Brain microvascular endothelial cell (primary cell): ENCODE measurements around the gene SH3GL3.

Experiments used
- DNase-seq: peaks from one replicate; pipeline ENCODE4 v3.0.0-alpha.2; 2020
- H3K27ac ChIP-seq: fragments of 250-450 bp; sonication (Bioruptor Pico); 2 replicates; pipeline ENCODE4 v1.5.1; 2020; ENCODE audit warnings: mild to moderate bottlenecking, moderate library complexity
- H3K27me3 ChIP-seq: fragments of 250-450 bp; sonication (Bioruptor Pico); replicated peaks from 2 replicates; pipeline ENCODE4 v1.5.1; 2020; ENCODE audit warnings: mild to moderate bottlenecking
- H3K36me3 ChIP-seq: fragments of 250-450 bp; sonication (Bioruptor Pico); replicated peaks from 2 replicates; pipeline ENCODE4 v1.5.1; 2020; ENCODE audit warnings: mild to moderate bottlenecking
- H3K4me3 ChIP-seq: 2 replicates; pipeline ENCODE4 v1.5.1; 2011; ENCODE audit warnings: low read depth, mild to moderate bottlenecking, control low read depth, low read length, moderate library complexity
- in situ Hi-C: cut with HindIII; loops from 2 replicates; pipeline ENCODE4 v1.10.0; 2017; ENCODE audit warnings: low sequenced_read_pairs, low pct_ligation_motif_present
- TF ChIP-seq, protein P1 (sequence below): IDR thresholded peaks from 2 replicates; pipeline ENCODE4 v1.5.1; 2011; ENCODE audit warnings: low read depth, mild to moderate bottlenecking, moderate library complexity, low read length, control low read depth, inconsistent platforms; ENCODE audit errors: missing control alignments

SH3GL3 gene

DNA sequence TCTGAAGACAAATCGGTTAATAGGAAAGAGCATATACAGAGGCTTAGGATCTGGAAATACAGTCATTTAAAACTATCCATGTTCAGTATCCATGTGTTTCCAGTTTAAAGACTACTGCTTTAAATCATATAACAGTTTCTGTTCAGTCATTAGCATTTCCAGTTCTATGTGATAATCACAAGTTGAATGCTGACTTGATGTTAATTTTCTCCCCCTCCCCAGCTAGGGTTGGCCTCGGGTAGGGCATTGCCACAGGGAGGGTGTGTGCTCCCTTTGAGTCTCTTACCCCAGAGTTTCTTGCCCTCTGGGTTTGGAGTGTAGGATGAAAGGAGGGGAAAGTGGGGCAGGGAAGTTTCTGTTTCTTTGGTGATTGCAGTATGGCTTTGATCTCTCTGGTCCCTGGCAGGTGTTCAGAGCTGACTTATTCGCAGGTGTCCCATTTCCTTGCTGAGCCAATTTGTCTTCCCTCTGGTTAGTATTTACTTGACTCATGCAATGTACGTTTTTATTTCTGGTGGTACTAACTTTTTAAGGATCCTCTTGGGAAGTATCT is 86.3 kb downstream of the SH3GL3 start:
- Histone ChIP-seq H3K27ac (no peak overlapping the region), H3K4me3 (no peak overlapping the region), H3K27me3 (no peaks in the 10 kb centered on the region), H3K36me3 (no peaks in the 10 kb centered on the region)
- TF ChIP-seq, protein P1, sequence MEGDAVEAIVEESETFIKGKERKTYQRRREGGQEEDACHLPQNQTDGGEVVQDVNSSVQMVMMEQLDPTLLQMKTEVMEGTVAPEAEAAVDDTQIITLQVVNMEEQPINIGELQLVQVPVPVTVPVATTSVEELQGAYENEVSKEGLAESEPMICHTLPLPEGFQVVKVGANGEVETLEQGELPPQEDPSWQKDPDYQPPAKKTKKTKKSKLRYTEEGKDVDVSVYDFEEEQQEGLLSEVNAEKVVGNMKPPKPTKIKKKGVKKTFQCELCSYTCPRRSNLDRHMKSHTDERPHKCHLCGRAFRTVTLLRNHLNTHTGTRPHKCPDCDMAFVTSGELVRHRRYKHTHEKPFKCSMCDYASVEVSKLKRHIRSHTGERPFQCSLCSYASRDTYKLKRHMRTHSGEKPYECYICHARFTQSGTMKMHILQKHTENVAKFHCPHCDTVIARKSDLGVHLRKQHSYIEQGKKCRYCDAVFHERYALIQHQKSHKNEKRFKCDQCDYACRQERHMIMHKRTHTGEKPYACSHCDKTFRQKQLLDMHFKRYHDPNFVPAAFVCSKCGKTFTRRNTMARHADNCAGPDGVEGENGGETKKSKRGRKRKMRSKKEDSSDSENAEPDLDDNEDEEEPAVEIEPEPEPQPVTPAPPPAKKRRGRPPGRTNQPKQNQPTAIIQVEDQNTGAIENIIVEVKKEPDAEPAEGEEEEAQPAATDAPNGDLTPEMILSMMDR: no peak
- no peak for DNase-seq
- in situ Hi-C loops: no loop called here

- H3K27ac ChIP-seq: no peak overlapping the region
- in situ Hi-C loops: no loop called here
- no peaks in the 10 kb centered on the region for H3K27me3 ChIP-seq
These were observed 90.5 kb downstream of the SH3GL3 start for GRCh38 chr15:83537606-83538005.

DNA sequence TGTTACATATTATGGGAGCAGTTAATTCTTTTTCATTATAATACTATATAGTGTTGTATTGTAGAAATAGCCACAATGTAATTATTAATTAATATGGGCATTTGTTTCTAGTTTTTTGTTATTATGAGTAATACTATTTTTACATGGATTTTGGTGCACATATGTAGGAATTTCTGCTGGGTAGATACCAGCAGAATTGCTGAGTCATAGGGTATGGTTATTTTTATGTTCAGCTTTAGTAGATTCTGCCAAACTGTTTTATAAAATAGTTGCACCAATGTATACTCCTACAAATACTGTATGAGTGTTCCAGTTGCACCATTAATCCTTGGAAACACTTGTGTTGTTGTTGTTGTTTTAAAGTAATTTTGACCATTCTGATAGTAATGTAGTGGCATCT is 91.5 kb downstream of the SH3GL3 start:
- Histone ChIP-seq H3K4me3 (no peak overlapping the region), H3K36me3 (no peaks in the 10 kb centered on the region), H3K27me3 (no peaks in the 10 kb centered on the region), H3K27ac (no peak overlapping the region)
- no peak for DNase-seq
- in situ Hi-C loops: no loop called here
- TF ChIP-seq, protein P1: no peak

More at GRCh38 chr15:83537606-83538005, 90.5 kb downstream of the SH3GL3 start:
- H3K36me3 ChIP-seq: no peaks in the 10 kb centered on the region
- TF ChIP-seq, protein P1: no peak
- no peak for DNase-seq
- H3K4me3 ChIP-seq: no peak overlapping the region

DNA sequence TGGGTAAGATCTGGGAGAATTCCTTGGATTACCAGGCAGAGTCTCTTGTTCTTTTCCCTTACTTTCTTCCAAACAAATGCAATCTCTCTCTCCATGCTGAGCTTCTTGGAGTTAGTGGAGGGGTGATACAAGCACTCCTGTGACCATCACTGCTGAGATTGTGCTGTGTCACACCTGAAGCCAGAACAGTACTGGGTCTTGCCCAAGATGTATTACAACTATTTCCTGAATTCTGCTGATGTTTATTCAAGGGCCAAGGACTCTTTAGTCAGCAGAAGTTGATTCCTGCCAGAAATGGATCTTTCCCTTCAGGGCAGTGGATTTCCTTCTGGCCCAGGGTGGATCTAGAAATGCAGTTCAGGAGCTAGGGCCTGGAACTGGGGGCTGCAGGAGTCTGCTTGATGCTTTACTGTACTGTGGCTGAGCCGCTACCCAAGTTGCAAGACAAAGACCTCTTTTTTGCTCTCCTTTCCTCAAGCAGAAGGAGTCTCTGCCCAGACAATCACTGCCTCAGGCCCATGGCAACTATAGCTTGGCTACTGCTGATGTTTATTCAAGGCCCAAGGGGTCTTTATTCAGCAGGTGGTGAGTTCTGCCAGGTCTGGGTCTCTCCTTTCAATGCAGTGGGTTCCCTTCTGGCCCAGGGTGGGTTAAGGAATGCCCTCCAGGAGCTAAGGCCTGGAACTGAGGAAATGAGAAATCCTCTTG is 98.8 kb downstream of the SH3GL3 start:
- in situ Hi-C loops: no loop called here
- Histone ChIP-seq H3K4me3 (no peak overlapping the region), H3K36me3 (no peaks in the 10 kb centered on the region), H3K27ac (no peak overlapping the region), H3K27me3 (no peaks in the 10 kb centered on the region)
- no peak for DNase-seq
- TF ChIP-seq, protein P1: no peak

GRCh38 chr15:83546512-83546888 is 99.4 kb downstream of the SH3GL3 start:
- in situ Hi-C loops: no loop called here

More at GRCh38 chr15:83546512-83546888, 99.4 kb downstream of the SH3GL3 start:
- Histone ChIP-seq H3K27ac (no peak overlapping the region), H3K36me3 (no peaks in the 10 kb centered on the region), H3K4me3 (no peak overlapping the region), H3K27me3 (no peaks in the 10 kb centered on the region)
- no peak for DNase-seq
- TF ChIP-seq, protein P1: no peak
